Stomach (tissue), 9 donors: ENCODE results near the gene ENOX1. TPM values are rescaled to one million over a fixed set of nuclear protein-coding genes. Genes with fewer than 3 reads are reported as not detected.

Experiments
- DNase-seq, 2 donors: peaks; one replicate each; pipeline versions ENCODE4 v3.0.0 to v3.0.0-alpha.2; 2013 to 2019
- H3K27ac ChIP-seq, 5 donors: fragments of 200-600 bp in 4 of 5; sonication (generic) in 4 of 5; one replicate each; pipeline ENCODE4 v1.5.1; 2013 to 2019; ENCODE audit warnings: mild to moderate bottlenecking in 1 of 5, moderate library complexity in 1 of 5
- H3K27me3 ChIP-seq, 3 donors: fragments of 200-600 bp; sonication (generic); one replicate each; pipeline ENCODE4 v1.5.1; 2017 to 2019; ENCODE audit warnings: mixed run types in 1 of 3
- H3K36me3 ChIP-seq, 4 donors: fragments of 200-600 bp; sonication (generic); 1 replicate in 3 of 4; 2 replicates in 1 of 4; pipeline ENCODE4 v1.5.1; 2016 to 2019
- H3K4me1 ChIP-seq, 4 donors: fragments of 200-600 bp; sonication (generic); one replicate each; pipeline ENCODE4 v1.5.1; 2016 to 2019
- H3K4me3 ChIP-seq, 4 donors: fragments of 200-600 bp; sonication (generic) in 3 of 4; one replicate each; pipeline ENCODE4 v1.5.1; 2016 to 2019; ENCODE audit warnings: mild to moderate bottlenecking in 1 of 4
- H3K9me3 ChIP-seq, 4 donors: fragments of 200-600 bp; sonication (generic); one replicate each; pipeline ENCODE4 v1.5.1; 2016 to 2019
- EP300 ChIP-seq: sonication (generic); formaldehyde crosslinking; IDR thresholded peaks from one replicate; pipeline ENCODE4 v1.6.1; 2017; ENCODE audit warnings: antibody characterized with exemption
- POLR2A ChIP-seq, 4 donors: fragments of 450-650 bp; IDR thresholded peaks; one replicate each; pipeline ENCODE4 v1.6.1; 2016; ENCODE audit warnings: antibody characterized with exemption in 4 of 4, control low read depth in 2 of 4, mild to moderate bottlenecking in 1 of 4, moderate library complexity in 1 of 4
- POLR2AphosphoS5 ChIP-seq, 3 donors: sonication (generic); formaldehyde crosslinking; IDR thresholded peaks; one replicate each; pipeline ENCODE4 v1.6.1; 2016; ENCODE audit warnings: antibody characterized with exemption in 3 of 3
- WGBS, 5 donors: extraction: QIAGEN DNeasy Blood & Tissue Kit in 3 of 5; methylation state at CpG; one replicate each; pipeline versions ENCODE4 v1.1.5 to v1.1.7; 2013 to 2018; 5-methylcytosine and 5-hydroxymethylcytosine counted together
- intact Hi-C: fragments of 100-400 bp; cut with DNase I; formaldehyde crosslinking; loops from one replicate; pipeline ENCODE4 v1.15.1; 2023; ENCODE audit warnings: low total_unique reads
- polyA plus RNA-seq, 3 donors: library from polyadenylated mRNA; stranded (reverse); fragments of 200-250 nt; gene quantifications; one replicate each; pipeline ENCODE4 v1.2.3, GENCODE V29; 2013
- total RNA-seq, 5 donors: library from RNA; depleted of rRNA; stranded (reverse); fragments of >200 nt; gene quantifications; one replicate each; pipeline versions ENCODE4 v1.1.0 to v1.2.3, GENCODE V29; 2014 to 2016
- TF ChIP-seq, protein P1 (sequence below), 7 experiments: fragments of 450-650 bp in 4 of 7; fragments of 200-600 bp in 3 of 7; sonication (generic) in 3 of 7; IDR thresholded peaks; one replicate each; pipeline ENCODE4 v1.5.1; 2016 to 2019; ENCODE audit warnings: antibody characterized with exemption in 7 of 7, control low read depth in 2 of 7, mild to moderate bottlenecking in 1 of 7
- donor health status: healthy with polysubstance abuse.
- donor health status: Bipolar disorder and iron deficiency.
- donor health status: healthy.

ENOX1 gene
- total and polyA plus RNA-seq, 8 donors = 0.46 to 6.2 (median 1.4) TPM; not detected in 1

DNA sequence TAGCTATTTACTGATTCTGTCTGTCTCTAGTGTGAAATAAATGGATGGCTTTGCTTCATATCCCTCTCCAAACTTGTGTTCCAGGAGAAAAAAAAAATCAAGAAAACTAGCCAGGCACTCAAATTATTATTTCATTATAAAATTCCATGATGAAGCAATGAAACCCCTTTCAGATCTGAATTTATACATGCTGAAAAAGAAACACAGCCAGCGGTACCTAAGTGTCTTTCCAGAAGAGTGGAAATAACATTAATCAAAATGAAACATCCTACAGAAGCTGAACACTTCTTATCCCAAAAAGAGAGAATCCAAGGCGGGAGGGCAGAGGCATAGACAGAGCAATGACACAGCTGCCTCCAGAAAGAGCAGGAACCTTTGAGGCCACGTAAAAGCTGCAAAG, 15.9 kb downstream of the ENOX1 start:
- no peaks in the 10 kb centered on the region for H3K9me3 ChIP-seq
- intact Hi-C loops = no loop called here
- peaks cover 0 to 9% (median 4%) of the 10 kb centered on the region in 4 donors for H3K4me1 ChIP-seq
- H3K27me3 ChIP-seq = no peaks in the 10 kb centered on the region
- DNase-seq = peak in 1 of 2 donors; percentile 31
- no peak overlapping the region for H3K4me3 ChIP-seq
- no peak overlapping the region for H3K27ac ChIP-seq
- WGBS, 5 donors = 68 to 87% (median 80%) methylated on average over 3 of the region's 3 CpGs
- no peaks in the 10 kb centered on the region for H3K36me3 ChIP-seq
- TF ChIP-seq, protein P1, sequence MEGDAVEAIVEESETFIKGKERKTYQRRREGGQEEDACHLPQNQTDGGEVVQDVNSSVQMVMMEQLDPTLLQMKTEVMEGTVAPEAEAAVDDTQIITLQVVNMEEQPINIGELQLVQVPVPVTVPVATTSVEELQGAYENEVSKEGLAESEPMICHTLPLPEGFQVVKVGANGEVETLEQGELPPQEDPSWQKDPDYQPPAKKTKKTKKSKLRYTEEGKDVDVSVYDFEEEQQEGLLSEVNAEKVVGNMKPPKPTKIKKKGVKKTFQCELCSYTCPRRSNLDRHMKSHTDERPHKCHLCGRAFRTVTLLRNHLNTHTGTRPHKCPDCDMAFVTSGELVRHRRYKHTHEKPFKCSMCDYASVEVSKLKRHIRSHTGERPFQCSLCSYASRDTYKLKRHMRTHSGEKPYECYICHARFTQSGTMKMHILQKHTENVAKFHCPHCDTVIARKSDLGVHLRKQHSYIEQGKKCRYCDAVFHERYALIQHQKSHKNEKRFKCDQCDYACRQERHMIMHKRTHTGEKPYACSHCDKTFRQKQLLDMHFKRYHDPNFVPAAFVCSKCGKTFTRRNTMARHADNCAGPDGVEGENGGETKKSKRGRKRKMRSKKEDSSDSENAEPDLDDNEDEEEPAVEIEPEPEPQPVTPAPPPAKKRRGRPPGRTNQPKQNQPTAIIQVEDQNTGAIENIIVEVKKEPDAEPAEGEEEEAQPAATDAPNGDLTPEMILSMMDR (IDR thresholded peaks at IDR 0.05) = no peak
- no peak for TF ChIP-seq POLR2A (IDR thresholded peaks at IDR 0.05)
- no peak for TF ChIP-seq EP300
- TF ChIP-seq POLR2AphosphoS5 (IDR thresholded peaks at IDR 0.05) = no peak

DNA sequence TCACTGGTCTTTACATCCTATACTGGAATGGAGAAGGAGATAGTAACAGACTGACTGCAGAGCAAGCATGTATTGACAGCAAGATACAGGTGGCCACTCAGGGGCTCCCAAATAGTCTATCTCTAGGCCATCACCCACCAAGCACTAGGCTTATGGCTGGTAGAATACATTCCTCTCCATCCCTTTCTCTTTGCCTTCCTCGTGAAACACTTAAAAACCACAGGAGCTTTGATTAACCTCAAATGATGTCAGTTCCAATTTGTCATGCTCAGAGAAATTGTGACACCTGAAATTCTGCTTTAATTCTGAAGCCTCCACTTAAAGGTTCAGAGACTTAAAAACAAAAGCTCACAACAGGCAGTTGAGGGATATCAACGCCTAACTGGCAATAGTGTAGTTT, 17.2 kb downstream of the ENOX1 start:
- Histone ChIP-seq H3K9me3 (no peaks in the 10 kb centered on the region), H3K36me3 (no peaks in the 10 kb centered on the region), H3K27ac (no peak overlapping the region), H3K27me3 (no peaks in the 10 kb centered on the region), H3K4me3 (no peak overlapping the region), H3K4me1 (peaks cover 0 to 11% (median 4%) of the 10 kb centered on the region in 4 donors)
- intact Hi-C loops = no loop called here
- TF ChIP-seq POLR2AphosphoS5 (IDR thresholded peaks at IDR 0.05) (no peak), EP300 (no peak), POLR2A (IDR thresholded peaks at IDR 0.05) (no peak)
- TF ChIP-seq, protein P1 (IDR thresholded peaks at IDR 0.05) = no peak
- 83 to 88% (median 85%) methylated on average over 2 of the region's 2 CpGs for WGBS, 5 donors
- DNase-seq = no peak

DNA sequence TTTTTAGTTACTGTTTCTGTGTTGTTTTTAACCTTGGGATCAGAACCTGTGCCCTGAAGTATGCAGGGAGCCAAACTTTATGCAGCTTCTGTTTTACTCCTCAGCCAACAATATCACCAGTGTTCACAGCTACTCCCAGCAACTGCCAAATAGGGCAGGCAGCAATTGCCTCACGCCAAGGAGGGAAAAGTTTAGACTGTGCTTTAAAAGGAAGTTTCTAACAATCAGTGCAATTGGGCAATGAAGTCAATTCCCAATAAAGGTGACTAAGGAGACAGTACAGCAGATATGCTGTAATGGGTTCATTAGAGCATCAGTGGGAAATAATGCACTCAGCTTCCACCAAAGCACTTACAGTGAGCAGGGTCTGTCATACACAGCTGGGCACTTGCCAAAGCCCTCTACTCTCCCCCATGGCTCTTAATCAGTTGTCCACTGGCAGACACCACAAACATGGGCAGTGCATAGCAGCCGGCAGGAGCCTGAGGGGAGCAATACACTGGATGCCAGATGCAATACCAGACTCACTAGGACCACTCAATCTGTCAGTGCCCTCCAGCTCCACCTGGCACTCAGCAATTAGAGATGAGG, 19.3 kb downstream of the ENOX1 start:
- intact Hi-C loops = no loop called here
- no peaks in the 10 kb centered on the region for H3K36me3 ChIP-seq
- H3K9me3 ChIP-seq = no peaks in the 10 kb centered on the region
- no peak overlapping the region for H3K4me3 ChIP-seq
- H3K4me1 ChIP-seq = peaks cover 0 to 19% (median 4%) of the 10 kb centered on the region in 4 donors
- TF ChIP-seq, protein P1 (IDR thresholded peaks at IDR 0.05) = no peak
- TF ChIP-seq POLR2AphosphoS5 (IDR thresholded peaks at IDR 0.05) (peak in 1 of 3 donors; percentile 54), EP300 (no peak)
- H3K27ac ChIP-seq = peak overlapping the region in 3 of 5 donors; percentile 17 to 62 (median 45)
- peak in 1 of 2 donors; percentile 66 for DNase-seq
- H3K27me3 ChIP-seq = no peaks in the 10 kb centered on the region
- 24 to 47% (median 34%) methylated on average over 2 of the region's 2 CpGs for WGBS, 5 donors

DNA sequence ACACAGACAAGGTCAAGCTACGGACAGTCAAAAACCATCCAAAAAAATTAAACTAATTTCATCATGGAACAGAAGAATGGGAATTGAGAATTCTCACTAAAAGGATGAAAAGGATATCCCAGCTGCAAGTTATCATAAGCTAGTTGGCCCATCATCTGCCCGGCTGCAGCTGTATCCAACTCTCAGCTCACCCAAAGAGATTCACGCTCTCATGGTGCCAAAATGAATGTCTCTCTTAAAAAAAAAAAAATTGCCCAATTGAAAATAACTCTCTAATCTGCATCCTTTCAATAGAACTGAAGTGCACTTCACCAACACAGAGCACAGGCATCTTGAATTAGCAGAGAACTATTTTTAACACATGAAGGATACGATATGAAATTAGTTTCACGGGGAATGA, 20.0 kb downstream of the ENOX1 start:
- Histone ChIP-seq H3K9me3 (no peaks in the 10 kb centered on the region), H3K27ac (peak overlapping the region in 2 of 5 donors; percentile 45 to 62), H3K4me3 (no peak overlapping the region), H3K27me3 (no peaks in the 10 kb centered on the region), H3K36me3 (no peaks in the 10 kb centered on the region), H3K4me1 (peaks cover 0 to 19% (median 4%) of the 10 kb centered on the region in 4 donors)
- peak in 1 of 2 donors; percentile 35 for DNase-seq
- WGBS, 5 donors = 61 to 81% (median 63%) methylated on average over 5 of the region's 5 CpGs
- TF ChIP-seq POLR2AphosphoS5 (IDR thresholded peaks at IDR 0.05) (no peak), EP300 (no peak), POLR2A (IDR thresholded peaks at IDR 0.05) (no peak)
- TF ChIP-seq, protein P1 (IDR thresholded peaks at IDR 0.05) = no peak
- intact Hi-C loops = no loop called here
